Stimulated activated CD8-positive, alpha-beta memory T cell treated with anti-CD3 and anti-CD28 coated beads, Interleukin-2, amount 100 ng/mL, for 1 hour (primary cell): ENCODE results near the gene IPO8.
"Not testable (repeated sequence)": the region's sequence is repeated elsewhere in the genome, so short reads cannot be mapped to it uniquely, and the experiment has no call there.

ENCODE experiments used
- DNase-seq, 2 donors: peaks; one replicate each; pipeline ENCODE4 v3.0.0-alpha.2; 2020; ENCODE audit warnings: low read depth in 2 of 2

The IPO8 gene

GRCh38 chr12:30610718-30611117 is 85.0 kb downstream of the IPO8 start:
- DNase-seq, result no peak

GRCh38 chr12:30609819-30610218 is 85.8 kb downstream of the IPO8 start:
- DNase-seq, result not testable (repeated sequence)

- DNase-seq, result not testable (repeated sequence)
Observed at GRCh38 chr12:30604302-30604701, 91.4 kb downstream of the IPO8 start.

GRCh38 chr12:30603129-30603528 is 92.5 kb downstream of the IPO8 start:
- DNase-seq, result no peak

GRCh38 chr12:30602678-30603077 is 93.0 kb downstream of the IPO8 start:
- no peak for DNase-seq

GRCh38 chr12:30599608-30600007 is 96.1 kb downstream of the IPO8 start:
- no peak for DNase-seq

- no peak for DNase-seq
Observed at GRCh38 chr12:30598889-30599288, 96.8 kb downstream of the IPO8 start.

- DNase-seq, result no peak
Observed at GRCh38 chr12:30595742-30596141, 99.9 kb downstream of the IPO8 start.

- DNase-seq, result no peak
Observed at GRCh38 chr12:30594509-30594908, 101.2 kb downstream of the IPO8 start.

GRCh38 chr12:30588572-30588971 is 107.1 kb downstream of the IPO8 start:
- DNase-seq, result not testable (repeated sequence)

GRCh38 chr12:30587782-30588181 is 107.9 kb downstream of the IPO8 start:
- no peak for DNase-seq

- DNase-seq, result no peak
Observed at GRCh38 chr12:30585877-30586276, 109.8 kb downstream of the IPO8 start.

GRCh38 chr12:30582943-30583342 is 112.7 kb downstream of the IPO8 start:
- DNase-seq, result no peak

GRCh38 chr12:30580344-30580743 is 115.3 kb downstream of the IPO8 start:
- DNase-seq, result no peak
